Activated T-cell treated with anti-CD3 and anti-CD28 coated beads, Interleukin-2, amount 50 U/mL, for 4 hours (primary cell): ENCODE measurements around the gene CD209. TPM values are rescaled to one million over a fixed set of nuclear protein-coding genes. Genes with fewer than 3 reads are reported as not detected.
"Not testable (repeated sequence)": the region's sequence is repeated elsewhere in the genome, so short reads cannot be mapped to it uniquely, and the experiment has no call there.

ENCODE experiments used
- ATAC-seq, 2 donors: fragments of 200-7000 bp; cut with Tn5 transposase; one replicate each; pipeline ENCODE4 v1.10.0; 2021
- DNase-seq: peaks from one replicate; pipeline ENCODE4 v3.0.0-alpha.2; 2020
- H3K27me3 Mint-ChIP-seq: one replicate; pipeline ENCODE4 v1.8.0; 2021; ENCODE audit warnings: low read depth, mixed read lengths
- H3K36me3 Mint-ChIP-seq: one replicate; pipeline ENCODE4 v1.8.0; 2022; ENCODE audit warnings: mixed read lengths; ENCODE audit not compliant: insufficient read depth
- H3K4me1 Mint-ChIP-seq: one replicate; pipeline ENCODE4 v1.8.0; 2021; ENCODE audit warnings: low read depth, mixed read lengths
- H3K4me3 Mint-ChIP-seq: one replicate; pipeline ENCODE4 v1.8.0; 2021; ENCODE audit warnings: mild to moderate bottlenecking, moderate library complexity, mixed read lengths
- H3K9me3 Mint-ChIP-seq: one replicate; pipeline ENCODE4 v1.8.0; 2021; ENCODE audit warnings: mixed read lengths
- total RNA-seq, 3 donors: library from RNA; stranded (reverse); gene quantifications; one replicate each; pipeline ENCODE4 v1.2.1, GENCODE V29; 2021

The CD209 gene, protein sequence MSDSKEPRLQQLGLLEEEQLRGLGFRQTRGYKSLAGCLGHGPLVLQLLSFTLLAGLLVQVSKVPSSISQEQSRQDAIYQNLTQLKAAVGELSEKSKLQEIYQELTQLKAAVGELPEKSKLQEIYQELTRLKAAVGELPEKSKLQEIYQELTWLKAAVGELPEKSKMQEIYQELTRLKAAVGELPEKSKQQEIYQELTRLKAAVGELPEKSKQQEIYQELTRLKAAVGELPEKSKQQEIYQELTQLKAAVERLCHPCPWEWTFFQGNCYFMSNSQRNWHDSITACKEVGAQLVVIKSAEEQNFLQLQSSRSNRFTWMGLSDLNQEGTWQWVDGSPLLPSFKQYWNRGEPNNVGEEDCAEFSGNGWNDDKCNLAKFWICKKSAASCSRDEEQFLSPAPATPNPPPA
- not detected for total RNA-seq

DNA sequence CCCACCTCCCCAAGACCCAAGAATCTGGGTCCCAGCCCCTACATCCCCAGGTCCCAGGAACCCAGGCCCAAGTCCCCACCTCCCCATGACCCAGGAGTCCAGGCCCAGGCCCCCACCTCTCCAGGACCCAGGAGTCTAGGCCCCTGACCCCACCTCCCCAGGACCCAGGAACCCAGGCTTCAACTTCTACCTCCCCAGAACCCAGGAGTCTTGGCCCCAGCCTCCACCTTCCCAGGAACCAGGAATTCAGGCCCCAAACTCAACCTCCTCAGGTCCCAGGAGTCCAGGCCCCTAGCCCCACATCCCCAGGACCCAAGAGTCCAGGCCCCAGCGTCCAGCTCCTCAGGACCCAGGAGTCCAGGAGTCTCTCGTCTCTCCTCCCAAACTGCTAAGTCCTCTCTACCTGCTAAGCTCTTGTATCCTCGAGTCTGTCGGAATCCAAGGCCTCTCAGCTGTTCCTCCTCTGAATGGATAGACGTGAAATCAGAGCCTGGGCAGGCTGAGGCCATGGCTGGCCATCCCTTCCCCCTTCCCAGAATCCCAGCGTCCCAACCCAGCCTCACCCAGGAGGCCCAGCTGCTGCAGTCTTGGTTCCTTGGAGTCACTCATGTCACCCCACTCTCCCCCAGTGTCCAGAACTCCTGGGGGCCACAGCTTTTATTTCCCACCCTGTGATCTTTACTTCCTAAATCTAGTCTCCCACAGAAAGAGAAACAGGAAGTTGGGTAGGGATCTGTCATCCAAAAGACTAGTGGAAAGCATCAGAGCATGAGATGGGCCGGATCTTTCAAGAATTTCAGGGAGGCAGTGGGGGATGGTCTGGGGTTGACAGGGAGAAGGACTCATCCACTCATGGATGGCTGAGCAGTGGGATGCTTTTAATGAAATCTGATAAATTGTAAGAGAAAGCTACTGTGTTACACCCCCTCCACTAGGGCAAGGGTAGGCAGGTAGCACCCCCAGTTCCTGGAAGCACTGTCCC, at the start of gene CD209:
Gene CD209 (minus strand): TSS at position 632 of the 982 bp plus-strand sequence. CDS start 23 bp downstream, at position 609.
- DNase-seq (no peak), ATAC-seq (no peak)
- Mint-ChIP-seq H3K4me3 (no peak within 1 kb of the TSS), H3K4me1 (peaks cover 25% of the 10 kb centered on the region), H3K27me3 (peaks cover 11% of the 10 kb centered on the region), H3K36me3 (no peaks in the 10 kb centered on the region), H3K9me3 (peaks cover 9% of the 10 kb centered on the region)

DNA sequence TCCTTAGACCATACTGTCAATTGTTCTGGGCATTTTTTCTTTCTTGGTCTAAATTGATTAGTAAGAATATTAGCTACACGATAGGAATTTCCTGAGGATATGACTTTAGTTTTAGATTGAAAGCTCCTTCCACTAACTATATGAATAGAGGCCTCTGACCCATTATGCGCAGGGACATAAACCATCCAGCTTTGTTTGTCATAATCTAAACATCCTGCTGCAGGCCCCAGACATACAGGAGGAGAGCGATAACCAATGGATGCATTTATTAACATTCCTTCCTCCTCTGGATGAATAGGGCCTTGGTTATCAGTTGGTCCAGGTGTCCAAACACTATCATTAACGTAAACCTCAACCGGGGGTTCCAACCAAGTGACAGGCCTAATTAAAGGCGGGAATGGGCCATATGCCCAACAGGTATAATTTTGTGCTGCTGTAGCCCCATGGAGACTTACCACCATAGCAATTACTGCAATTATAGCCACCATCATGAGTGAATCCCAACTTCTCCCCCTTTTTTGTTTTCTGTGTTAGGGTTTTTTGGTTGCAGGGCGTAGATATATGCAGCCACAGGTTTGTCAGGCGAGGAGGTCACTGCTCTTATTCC, 48.3 kb upstream of the CD209 start:
- ATAC-seq (no peak), DNase-seq (no peak)
- peaks cover 18% of the 10 kb centered on the region for H3K27me3 Mint-ChIP-seq
- H3K4me3 Mint-ChIP-seq = no peak overlapping the region
- peaks cover 2% of the 10 kb centered on the region for H3K4me1 Mint-ChIP-seq
- H3K36me3 Mint-ChIP-seq = no peaks in the 10 kb centered on the region
- H3K9me3 Mint-ChIP-seq = no peaks in the 10 kb centered on the region

DNA sequence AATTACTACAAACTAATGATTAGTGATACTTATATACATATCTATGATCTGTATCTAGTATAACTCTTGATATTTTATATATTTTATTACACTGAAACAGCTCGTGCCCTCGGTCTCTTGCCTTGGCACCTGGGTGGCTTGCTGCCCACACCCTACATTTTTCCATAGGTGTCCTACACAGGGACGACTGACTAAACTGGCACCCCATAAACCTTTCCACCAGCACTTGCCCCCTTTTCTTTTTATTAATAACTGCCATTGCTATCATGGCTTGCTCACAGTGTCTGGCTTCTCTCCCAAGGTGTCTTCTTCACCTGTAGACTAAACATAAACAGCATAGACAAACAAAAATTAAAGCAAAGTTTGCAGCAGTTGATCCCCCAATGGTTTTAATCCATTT, 46.2 kb upstream of the CD209 start:
- H3K9me3 Mint-ChIP-seq = no peaks in the 10 kb centered on the region
- DNase-seq = no peak
- no peak overlapping the region for H3K4me3 Mint-ChIP-seq
- no peak for ATAC-seq
- H3K4me1 Mint-ChIP-seq = peaks cover 5% of the 10 kb centered on the region
- no peaks in the 10 kb centered on the region for H3K36me3 Mint-ChIP-seq
- H3K27me3 Mint-ChIP-seq = peaks cover 23% of the 10 kb centered on the region

DNA sequence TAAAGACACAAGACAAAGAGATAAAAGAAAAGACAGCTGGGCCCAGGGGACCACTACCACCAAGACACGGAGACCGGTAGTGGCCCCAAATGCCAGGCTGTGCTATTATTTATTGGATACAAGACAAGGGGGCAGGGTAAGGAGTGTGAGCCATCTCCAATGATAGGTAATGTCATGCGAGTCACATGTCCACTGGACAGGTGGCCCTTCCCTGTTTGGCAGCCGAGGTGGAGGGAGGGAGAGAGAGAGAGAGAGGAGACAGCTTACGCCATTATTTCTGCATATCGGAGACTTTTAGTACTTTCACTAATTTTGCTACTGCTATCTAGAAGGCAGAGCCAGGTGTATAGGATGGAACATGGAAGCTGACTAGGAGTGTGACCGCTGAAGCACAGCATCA, 45.4 kb upstream of the CD209 start:
- ATAC-seq, H3K9me3 Mint-ChIP-seq, H3K36me3 Mint-ChIP-seq, DNase-seq, H3K4me3 Mint-ChIP-seq, H3K4me1 Mint-ChIP-seq: not testable (repeated sequence)
- peaks cover 28% of the 10 kb centered on the region for H3K27me3 Mint-ChIP-seq

DNA sequence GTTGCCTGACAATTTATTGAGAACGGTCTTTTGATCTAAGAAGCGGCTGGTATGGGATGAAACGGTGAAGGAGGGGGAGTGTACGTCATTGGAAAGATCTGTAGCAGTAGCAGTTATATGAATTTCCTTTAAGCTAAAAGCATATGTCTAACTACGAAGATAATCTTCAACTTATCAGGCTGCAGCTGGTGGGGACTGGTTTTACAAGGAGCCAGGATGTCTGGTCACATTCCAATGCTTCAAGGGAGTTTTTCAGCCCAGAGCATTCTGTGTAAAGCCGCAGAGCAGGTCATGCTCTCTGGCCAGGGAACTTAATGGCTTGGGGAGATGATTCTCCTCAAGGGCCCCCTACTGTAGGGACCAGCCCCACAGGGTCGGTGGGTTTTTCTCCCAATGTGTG, 44.9 kb upstream of the CD209 start:
- Mint-ChIP-seq H3K4me1 (peaks cover 7% of the 10 kb centered on the region), H3K27me3 (peaks cover 32% of the 10 kb centered on the region), H3K9me3 (no peaks in the 10 kb centered on the region), H3K36me3 (no peaks in the 10 kb centered on the region), H3K4me3 (no peak overlapping the region)
- no peak for DNase-seq
- no peak for ATAC-seq

DNA sequence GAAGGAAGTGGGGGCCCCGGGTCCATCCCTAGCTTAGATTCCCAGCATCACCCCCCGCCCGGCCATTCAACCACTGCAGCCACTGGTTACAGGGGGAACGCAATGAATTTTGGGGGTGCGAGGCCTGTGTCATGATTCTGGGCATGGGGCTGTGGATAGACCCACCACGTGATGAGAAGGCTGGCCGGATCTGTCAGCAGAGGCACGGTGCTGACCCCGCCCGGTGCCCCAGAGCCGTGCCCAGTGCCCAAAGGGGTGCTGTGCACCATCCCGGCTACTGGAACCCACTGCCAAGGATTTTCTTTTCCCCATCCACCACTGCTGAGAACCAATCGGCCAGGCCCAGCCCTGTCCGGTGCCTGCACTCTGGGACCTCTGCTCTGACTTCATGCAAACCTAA, 43.1 kb upstream of the CD209 start:
- Mint-ChIP-seq H3K4me3 (no peak overlapping the region), H3K4me1 (peaks cover 7% of the 10 kb centered on the region), H3K9me3 (no peaks in the 10 kb centered on the region), H3K36me3 (no peaks in the 10 kb centered on the region), H3K27me3 (peaks cover 39% of the 10 kb centered on the region)
- ATAC-seq = no peak
- DNase-seq = no peak

DNA sequence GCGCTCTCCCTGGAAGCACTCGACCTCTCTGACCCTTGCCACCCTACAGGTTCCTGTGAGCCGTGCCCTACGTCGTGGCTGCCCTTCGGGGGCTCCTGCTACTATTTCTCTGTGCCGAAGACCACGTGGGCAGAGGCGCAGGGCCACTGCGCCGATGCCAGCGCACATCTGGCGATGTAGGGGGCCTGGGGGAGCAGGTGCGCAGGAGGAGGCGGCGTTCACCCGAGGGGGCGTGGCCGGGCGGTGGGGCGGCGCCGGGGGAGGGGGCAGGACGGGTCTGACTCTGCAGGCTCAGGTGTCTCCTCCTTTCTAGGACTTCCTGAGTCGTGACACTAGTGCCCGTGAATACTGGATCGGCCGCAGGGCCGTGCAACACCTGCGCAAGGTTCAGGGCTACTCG, 42.1 kb upstream of the CD209 start:
- Mint-ChIP-seq H3K36me3 (no peaks in the 10 kb centered on the region), H3K4me3 (peak overlapping the region; percentile 51), H3K27me3 (peaks cover 42% of the 10 kb centered on the region), H3K9me3 (no peaks in the 10 kb centered on the region), H3K4me1 (peaks cover 7% of the 10 kb centered on the region)
- ATAC-seq (peak; percentile 32 to 49), DNase-seq (peak; percentile 29)

DNA sequence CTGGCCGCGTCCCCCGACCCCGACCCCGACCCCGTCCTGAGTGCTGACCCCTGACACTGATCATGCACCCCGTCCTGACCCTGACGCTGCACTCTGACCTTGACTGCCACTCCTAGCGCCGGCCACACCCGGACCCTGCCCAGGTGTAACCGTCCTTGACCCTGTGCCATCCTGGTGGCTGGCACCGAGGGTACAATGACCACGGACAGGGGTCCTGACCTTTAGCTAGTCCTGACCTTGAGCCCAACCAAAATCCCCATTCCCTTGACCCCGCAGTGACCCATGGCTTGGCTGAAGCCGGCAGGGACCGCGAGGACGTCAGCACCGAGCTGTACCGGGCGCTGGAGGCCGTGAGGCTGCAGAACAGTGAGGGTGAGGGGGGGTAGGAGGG, 41.6 kb upstream of the CD209 start:
- H3K4me3 Mint-ChIP-seq = no peak overlapping the region
- H3K4me1 Mint-ChIP-seq = peaks cover 7% of the 10 kb centered on the region
- H3K27me3 Mint-ChIP-seq = peaks cover 44% of the 10 kb centered on the region
- ATAC-seq (peak in 1 of 2 donors; percentile 5), DNase-seq (no peak)
- no peaks in the 10 kb centered on the region for H3K9me3 Mint-ChIP-seq
- no peaks in the 10 kb centered on the region for H3K36me3 Mint-ChIP-seq

DNA sequence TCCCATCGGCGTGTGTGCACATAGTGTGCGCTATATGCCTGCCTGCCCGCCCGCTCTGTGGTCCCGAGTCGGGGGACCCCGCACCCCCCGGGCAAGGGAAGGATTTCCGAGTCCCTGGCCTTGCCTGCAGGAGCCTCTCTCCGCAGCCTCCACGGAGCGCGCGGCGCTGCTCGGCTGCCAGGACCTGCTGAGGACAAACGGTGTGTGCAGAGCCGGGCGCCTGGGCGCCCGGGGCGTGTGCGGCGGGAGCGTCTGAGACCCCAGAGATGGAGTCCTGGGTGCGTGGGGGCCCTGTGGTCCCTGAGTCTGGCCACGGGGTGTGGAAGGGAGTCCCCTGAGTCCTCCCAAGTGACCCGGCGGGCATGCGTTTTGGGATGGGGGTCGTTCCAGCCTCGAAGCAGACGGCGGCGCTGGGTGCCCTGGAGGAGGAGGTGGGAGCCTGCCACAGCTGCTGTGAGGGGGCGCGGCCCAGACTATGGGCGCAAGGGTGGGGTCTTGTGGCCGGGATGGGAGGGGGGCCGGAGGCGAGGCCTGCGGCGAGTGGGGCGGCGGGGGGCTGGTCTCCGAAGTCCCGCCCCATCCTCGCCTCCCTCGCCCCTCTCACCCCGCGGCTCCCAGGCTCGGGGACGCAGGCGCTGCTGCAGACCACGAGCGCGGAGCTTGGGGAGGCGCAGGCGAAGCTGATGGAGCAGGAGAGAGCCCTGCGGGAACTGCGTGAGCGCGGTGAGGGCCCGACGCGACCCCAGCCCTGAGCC, 41.0 kb upstream of the CD209 start:
- DNase-seq (no peak), ATAC-seq (peak; percentile 39 to 41)
- H3K4me3 Mint-ChIP-seq = no peak overlapping the region
- H3K36me3 Mint-ChIP-seq = no peaks in the 10 kb centered on the region
- no peaks in the 10 kb centered on the region for H3K9me3 Mint-ChIP-seq
- peaks cover 46% of the 10 kb centered on the region for H3K27me3 Mint-ChIP-seq
- H3K4me1 Mint-ChIP-seq = peaks cover 7% of the 10 kb centered on the region

DNA sequence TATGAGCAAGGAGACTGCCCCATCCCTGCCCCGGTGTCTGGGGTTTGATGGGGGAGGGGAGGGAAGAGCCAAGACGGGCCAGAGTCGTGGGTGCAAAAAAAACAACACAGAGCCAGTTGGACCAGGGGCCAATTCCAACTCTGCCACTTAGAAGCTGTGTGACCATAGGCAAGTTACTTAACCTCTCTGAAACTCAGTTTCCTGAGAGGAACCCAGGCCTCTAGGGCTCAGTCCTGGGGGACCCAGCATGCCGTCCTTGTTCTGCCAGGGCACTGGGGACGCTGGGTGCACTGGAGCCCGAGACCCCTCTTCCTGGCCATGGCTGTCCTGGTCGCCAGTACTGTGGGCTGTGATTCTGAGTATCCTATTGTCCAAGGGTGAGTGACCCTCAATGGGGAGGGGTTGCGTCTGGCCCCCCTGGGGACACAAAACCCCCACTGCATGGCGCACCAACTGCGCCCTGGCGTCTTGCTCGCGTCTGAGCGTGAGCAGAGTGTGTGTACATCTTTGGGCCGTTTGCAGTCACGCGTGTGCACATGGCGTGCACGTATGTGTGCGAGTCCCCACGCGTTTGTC, 40.4 kb upstream of the CD209 start:
- DNase-seq = no peak
- peaks cover 53% of the 10 kb centered on the region for H3K27me3 Mint-ChIP-seq
- peaks cover 7% of the 10 kb centered on the region for H3K4me1 Mint-ChIP-seq
- no peaks in the 10 kb centered on the region for H3K9me3 Mint-ChIP-seq
- no peaks in the 10 kb centered on the region for H3K36me3 Mint-ChIP-seq
- no peak overlapping the region for H3K4me3 Mint-ChIP-seq
- peak in 1 of 2 donors; percentile 16 for ATAC-seq

DNA sequence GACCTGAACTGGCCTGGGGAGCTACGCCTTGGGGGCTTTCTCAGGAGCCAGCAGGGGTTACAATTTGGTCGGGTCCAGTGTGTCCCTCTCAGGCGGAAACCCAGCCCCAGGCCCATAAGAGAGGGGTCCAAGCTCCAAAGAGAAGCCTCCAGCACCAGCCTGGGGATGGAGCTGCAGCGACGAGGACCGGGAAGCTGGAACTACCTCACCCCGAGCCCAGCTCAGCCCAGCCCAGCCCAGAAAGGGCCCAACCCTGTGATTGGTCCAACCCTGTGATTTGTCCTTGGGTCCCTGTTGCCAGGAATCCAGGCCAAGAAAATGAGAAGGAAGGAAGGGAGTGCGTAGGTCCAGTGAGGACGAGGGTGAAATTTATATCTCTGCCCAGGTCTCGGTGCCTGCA, 39.8 kb upstream of the CD209 start:
- Mint-ChIP-seq H3K4me1 (peaks cover 7% of the 10 kb centered on the region), H3K36me3 (no peaks in the 10 kb centered on the region), H3K4me3 (no peak overlapping the region), H3K27me3 (peaks cover 53% of the 10 kb centered on the region), H3K9me3 (no peaks in the 10 kb centered on the region)
- ATAC-seq (no peak), DNase-seq (no peak)

DNA sequence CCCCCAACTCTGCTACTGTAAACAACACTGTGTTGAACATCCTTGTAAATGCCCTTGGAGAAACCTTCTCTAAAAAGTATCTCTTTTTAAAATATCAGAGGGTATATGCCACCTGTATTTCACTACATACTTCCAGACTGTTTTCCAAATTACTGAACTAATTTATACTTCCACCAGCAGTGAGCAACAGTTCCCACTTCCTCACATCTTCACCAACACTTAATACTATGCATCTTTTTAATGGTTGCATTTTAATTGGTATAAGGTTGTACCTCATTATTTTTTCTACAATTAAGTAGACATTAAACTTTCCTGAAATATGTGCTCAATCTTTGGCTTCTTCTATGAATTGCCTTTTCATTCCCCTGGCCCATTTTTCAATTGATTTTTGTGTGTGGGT, 37.5 kb upstream of the CD209 start:
- DNase-seq (no peak), ATAC-seq (no peak)
- Mint-ChIP-seq H3K27me3 (peaks cover 51% of the 10 kb centered on the region), H3K36me3 (no peaks in the 10 kb centered on the region), H3K4me1 (peaks cover 7% of the 10 kb centered on the region), H3K9me3 (no peaks in the 10 kb centered on the region), H3K4me3 (no peak overlapping the region)

DNA sequence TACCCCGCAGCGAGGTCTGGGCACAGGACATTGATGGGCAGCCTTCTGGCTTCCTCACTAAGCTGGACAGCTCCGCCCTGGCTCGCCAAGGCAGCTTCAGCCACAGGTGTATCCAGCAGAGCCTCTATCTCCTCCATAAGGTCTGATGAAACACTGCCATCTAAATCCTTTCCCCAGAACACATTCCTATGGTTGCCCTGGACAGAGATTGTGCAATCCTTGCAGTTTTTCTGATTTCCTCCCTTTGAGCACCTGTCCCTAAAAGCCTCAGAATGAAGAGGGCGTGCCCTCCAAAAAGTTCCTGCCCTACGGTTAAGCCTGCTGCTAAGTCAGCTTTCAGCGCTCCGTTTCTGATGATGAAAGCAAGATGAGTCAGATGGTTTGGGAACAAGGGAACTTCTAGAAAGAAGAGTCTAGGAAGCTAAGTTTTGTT, 36.7 kb upstream of the CD209 start:
- H3K4me3 Mint-ChIP-seq = no peak overlapping the region
- no peaks in the 10 kb centered on the region for H3K36me3 Mint-ChIP-seq
- peaks cover 44% of the 10 kb centered on the region for H3K27me3 Mint-ChIP-seq
- H3K9me3 Mint-ChIP-seq = no peaks in the 10 kb centered on the region
- peaks cover 4% of the 10 kb centered on the region for H3K4me1 Mint-ChIP-seq
- DNase-seq (no peak), ATAC-seq (no peak)
